ENCODE results near the gene TIMM17A. TPM values are rescaled to one million over a fixed set of nuclear protein-coding genes. Genes with fewer than 3 reads are reported as not detected.

The TIMM17A gene
- total RNA-seq (41.9 and 47.7 TPM in 2 replicates), polyA plus RNA-seq (102 and 103 TPM in 2 replicates), polyA minus RNA-seq (ENCODE audit: low replicate concordance) (0.82 and 37.3 TPM in 2 replicates)
- 87.4 and 89.3 TPM in 2 replicates for polyA plus RNA-seq (2012)

- Histone ChIP-seq H3K9ac (ENCODE audit: insufficient read depth, low read length) (peak within 1 kb of the TSS; percentile 94), H3K27me3 (ENCODE audit: control insufficient read depth, insufficient read depth, low read length) (no peaks in the 10 kb centered on the region), H4K20me1 (ENCODE audit: control insufficient read depth, extremely low read depth, insufficient read depth, low read length) (no peaks in the 10 kb centered on the region), H3K4me3 (replicated peaks in 1 of 4; ENCODE audit: control extremely low read depth in 1 of 4, insufficient read depth in 1 of 4, low read depth in 3 of 4, low read length in 4 of 4) (peak within 1 kb of the TSS; percentile 70 to 100 (median 96)), H3K4me2 (ENCODE audit: extremely low read depth, insufficient read depth, low read length) (peak within 1 kb of the TSS; percentile 99), H3K79me2 (ENCODE audit: control insufficient read depth, insufficient read depth, low read length) (peaks cover 22% of the 10 kb centered on the region), H3K9me3 (ENCODE audit: control insufficient read depth, insufficient read depth, low read depth, low read length) (no peaks in the 10 kb centered on the region), H3K4me1 (ENCODE audit: control insufficient read depth, extremely low read depth, insufficient read depth, low read length) (peaks cover 2% of the 10 kb centered on the region), H2AFZ (ENCODE audit: low read length) (peak within 1 kb of the TSS; percentile 99), H3K36me3 (ENCODE audit: control insufficient read depth, insufficient read depth, low read length) (no peaks in the 10 kb centered on the region), H3K27ac (ENCODE audit: insufficient read depth, low read length) (peak within 1 kb of the TSS; percentile 94)
- peak; percentile 98 to 99 for DNase-seq (ENCODE audit: low read depth in 2 of 2)
- TF ChIP-seq CTCF (conservative IDR thresholded peaks at IDR 0.05 in 1 of 2, IDR thresholded peaks at IDR 0.05 in 1 of 2; ENCODE audit: low read depth in 1 of 2, low read length in 2 of 2) = no peak
- TF ChIP-seq EZH2 (IDR thresholded peaks at IDR 0.05; ENCODE audit: low read length, missing control alignments) = no peak
Observed at GRCh38 chr1:201955009-201955728, at the start of gene TIMM17A. Gene TIMM17A (plus strand): TSS chr1:201955503. CDS start chr1:201955527, 24 bp downstream.

GRCh38 chr1:201906336-201906735 is 49.0 kb upstream of the TIMM17A start:
- H4K20me1 ChIP-seq (ENCODE audit: control insufficient read depth, extremely low read depth, insufficient read depth, low read length) = no peaks in the 10 kb centered on the region
- H3K9me3 ChIP-seq (ENCODE audit: control insufficient read depth, insufficient read depth, low read depth, low read length) = no peaks in the 10 kb centered on the region
- peaks cover 28% of the 10 kb centered on the region for H3K4me1 ChIP-seq (ENCODE audit: control insufficient read depth, extremely low read depth, insufficient read depth, low read length)
- H3K4me3 ChIP-seq (replicated peaks in 1 of 4; ENCODE audit: control extremely low read depth in 1 of 4, insufficient read depth in 1 of 4, low read depth in 3 of 4, low read length in 4 of 4) = no peak overlapping the region
- no peak for DNase-seq (ENCODE audit: low read depth in 2 of 2)
- no peak overlapping the region for H3K9ac ChIP-seq (ENCODE audit: insufficient read depth, low read length)
- H3K27ac ChIP-seq (ENCODE audit: insufficient read depth, low read length) = no peak overlapping the region
- H2AFZ ChIP-seq (ENCODE audit: low read length) = no peak overlapping the region
- peaks cover 3% of the 10 kb centered on the region for H3K27me3 ChIP-seq (ENCODE audit: control insufficient read depth, insufficient read depth, low read length)
- no peak overlapping the region for H3K4me2 ChIP-seq (ENCODE audit: extremely low read depth, insufficient read depth, low read length)
- no peaks in the 10 kb centered on the region for H3K79me2 ChIP-seq (ENCODE audit: control insufficient read depth, insufficient read depth, low read length)
- TF ChIP-seq CTCF (conservative IDR thresholded peaks at IDR 0.05 in 1 of 2, IDR thresholded peaks at IDR 0.05 in 1 of 2; ENCODE audit: low read depth in 1 of 2, low read length in 2 of 2) (no peak), EZH2 (IDR thresholded peaks at IDR 0.05; ENCODE audit: low read length, missing control alignments) (no peak)
- H3K36me3 ChIP-seq (ENCODE audit: control insufficient read depth, insufficient read depth, low read length) = no peaks in the 10 kb centered on the region

- TF ChIP-seq CTCF (conservative IDR thresholded peaks at IDR 0.05 in 1 of 2, IDR thresholded peaks at IDR 0.05 in 1 of 2; ENCODE audit: low read depth in 1 of 2, low read length in 2 of 2) (no peak), EZH2 (IDR thresholded peaks at IDR 0.05; ENCODE audit: low read length, missing control alignments) (no peak)
- H3K36me3 ChIP-seq (ENCODE audit: control insufficient read depth, insufficient read depth, low read length) = no peaks in the 10 kb centered on the region
- H3K9ac ChIP-seq (ENCODE audit: insufficient read depth, low read length) = no peak overlapping the region
- H3K79me2 ChIP-seq (ENCODE audit: control insufficient read depth, insufficient read depth, low read length) = no peaks in the 10 kb centered on the region
- peaks cover 3% of the 10 kb centered on the region for H3K27me3 ChIP-seq (ENCODE audit: control insufficient read depth, insufficient read depth, low read length)
- H3K4me2 ChIP-seq (ENCODE audit: extremely low read depth, insufficient read depth, low read length) = no peak overlapping the region
- no peaks in the 10 kb centered on the region for H3K9me3 ChIP-seq (ENCODE audit: control insufficient read depth, insufficient read depth, low read depth, low read length)
- no peak overlapping the region for H3K27ac ChIP-seq (ENCODE audit: insufficient read depth, low read length)
- no peak for DNase-seq (ENCODE audit: low read depth in 2 of 2)
- no peak overlapping the region for H2AFZ ChIP-seq (ENCODE audit: low read length)
- no peak overlapping the region for H3K4me3 ChIP-seq (replicated peaks in 1 of 4; ENCODE audit: control extremely low read depth in 1 of 4, insufficient read depth in 1 of 4, low read depth in 3 of 4, low read length in 4 of 4)
- H3K4me1 ChIP-seq (ENCODE audit: control insufficient read depth, extremely low read depth, insufficient read depth, low read length) = peaks cover 27% of the 10 kb centered on the region
- H4K20me1 ChIP-seq (ENCODE audit: control insufficient read depth, extremely low read depth, insufficient read depth, low read length) = no peaks in the 10 kb centered on the region
Observed at GRCh38 chr1:201907621-201908020, 47.7 kb upstream of the TIMM17A start.

Measured in fibroblast of lung (primary cell).